GM21825 (cell line): ENCODE measurements around the gene BANF1.

ENCODE experiments used
- ATAC-seq: cut with Tn5 transposase; IDR thresholded peaks from one replicate; pipeline ENCODE4 v1.9.1; 2021; ENCODE audit warnings: mild to moderate bottlenecking, moderate library complexity; ENCODE audit not compliant: unreplicated experiment

BANF1 gene

DNA sequence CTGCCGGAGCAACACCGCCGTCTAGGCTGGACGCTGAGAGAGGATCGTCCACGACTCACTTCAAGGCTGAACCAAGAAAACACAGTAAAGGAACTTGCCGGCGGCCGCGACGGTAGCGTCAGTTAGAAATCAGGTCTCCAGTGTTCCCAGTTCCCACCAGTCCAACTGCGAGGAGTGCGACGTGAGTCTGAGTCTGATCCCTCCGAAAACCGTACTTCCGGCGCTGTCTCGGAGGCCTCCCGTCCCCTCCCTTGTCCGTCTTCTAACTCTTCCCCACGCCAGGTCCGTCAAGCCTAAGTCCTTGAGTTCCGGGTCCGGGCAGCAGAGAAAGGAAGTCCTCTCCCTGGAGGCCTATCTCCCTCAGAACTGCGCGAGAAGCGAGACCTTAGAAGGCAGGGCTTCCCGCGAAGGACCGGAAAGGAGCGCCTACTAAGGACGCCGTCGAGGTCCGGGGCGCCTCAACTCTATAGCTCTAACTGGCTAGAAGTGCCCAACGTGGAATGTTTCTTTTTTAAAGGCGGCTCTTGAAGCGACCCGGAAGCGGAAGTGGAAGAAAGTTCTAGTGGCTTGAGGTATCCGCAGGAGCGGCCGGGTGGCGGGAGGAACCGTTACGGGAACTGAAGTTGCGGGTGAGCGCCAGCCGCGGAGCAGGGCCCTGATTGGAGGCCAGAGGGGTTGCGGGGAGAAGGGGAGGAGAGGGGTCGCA is at the start of gene BANF1, which contains the start of gene EIF1AD:
Gene BANF1 (plus strand): TSS at position 562 of the 706 bp plus-strand sequence. CDS start 748 bp downstream, outside the sequence.
Gene EIF1AD (minus strand): TSS at position 216 of the 706 bp plus-strand sequence. CDS start 1,768 bp downstream, outside the sequence.
- ATAC-seq: peak; percentile 72

DNA sequence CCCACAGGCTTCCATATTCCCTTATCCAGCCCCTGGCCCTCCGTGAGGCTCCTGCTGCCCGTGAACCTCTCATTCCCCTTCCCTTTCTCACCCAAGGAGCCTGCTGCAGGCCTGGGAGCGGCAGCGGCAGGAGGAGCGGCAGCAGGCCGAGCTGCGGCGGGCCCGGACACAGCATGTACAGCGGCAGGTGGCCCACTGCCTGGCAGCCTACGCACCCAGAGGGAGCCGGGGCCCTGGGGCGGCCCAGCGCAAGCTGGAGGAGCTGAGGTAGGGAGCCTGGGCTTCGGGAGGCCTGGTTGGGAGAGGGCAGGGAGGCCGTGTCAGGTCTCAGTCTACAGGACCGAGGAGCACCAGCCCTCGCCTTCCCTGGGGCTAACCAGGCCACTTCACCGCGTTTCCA is 48.8 kb upstream of the BANF1 start:
- no peak for ATAC-seq

GRCh38 chr11:65954771-65955170 is 47.5 kb upstream of the BANF1 start:
- ATAC-seq: no peak

DNA sequence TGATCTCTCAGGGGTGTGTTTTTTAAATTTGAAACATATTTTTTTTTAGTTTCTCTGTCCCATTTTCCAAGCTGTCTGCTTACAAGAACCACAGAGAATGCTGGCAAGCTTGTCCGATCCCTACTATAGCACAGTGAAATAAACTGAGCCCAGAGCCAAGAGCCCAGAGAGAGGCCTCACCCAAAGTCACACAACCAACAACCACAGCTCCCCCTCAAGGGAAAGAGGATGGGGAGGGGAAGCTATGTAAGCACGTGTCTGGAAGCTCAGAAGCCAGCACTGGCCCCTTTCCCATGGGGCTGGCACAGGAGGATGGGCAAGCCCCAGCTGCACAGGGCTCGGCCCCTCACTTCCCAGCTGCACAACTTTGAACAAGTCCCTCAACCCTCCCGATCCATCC is 44.0 kb upstream of the BANF1 start:
- ATAC-seq: no peak

DNA sequence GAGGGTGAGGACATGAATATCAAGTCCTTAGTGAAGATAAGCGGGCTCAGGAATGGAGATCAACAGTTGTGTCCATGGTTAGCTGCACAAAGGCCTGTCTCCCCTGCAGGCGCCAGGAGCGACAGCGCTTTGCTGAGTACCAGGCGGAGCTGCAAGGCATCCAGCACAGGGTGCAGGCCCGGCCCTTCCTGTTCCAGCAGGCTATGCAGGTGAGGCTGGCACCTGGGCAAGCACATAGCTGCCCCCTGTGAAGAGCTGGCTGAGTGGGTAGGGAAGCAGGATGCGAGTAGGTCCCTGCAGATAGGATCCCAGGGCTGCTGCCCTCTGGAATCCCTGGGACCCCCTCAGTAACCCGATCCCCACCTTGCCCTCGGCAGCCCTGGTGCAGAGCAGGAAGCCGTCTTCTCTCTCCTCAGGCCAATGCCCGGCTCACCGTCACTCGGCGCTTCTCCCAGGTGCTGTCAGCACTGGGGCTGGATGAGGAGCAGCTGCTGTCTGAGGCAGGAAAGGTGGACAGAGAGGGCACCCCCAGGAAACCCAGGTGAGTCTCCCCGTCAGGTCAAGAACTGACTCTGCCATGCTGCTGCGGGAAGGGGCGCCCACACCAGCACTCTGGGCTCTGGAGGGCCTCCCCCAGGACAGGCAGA is 43.4 kb upstream of the BANF1 start:
- ATAC-seq: no peak

DNA sequence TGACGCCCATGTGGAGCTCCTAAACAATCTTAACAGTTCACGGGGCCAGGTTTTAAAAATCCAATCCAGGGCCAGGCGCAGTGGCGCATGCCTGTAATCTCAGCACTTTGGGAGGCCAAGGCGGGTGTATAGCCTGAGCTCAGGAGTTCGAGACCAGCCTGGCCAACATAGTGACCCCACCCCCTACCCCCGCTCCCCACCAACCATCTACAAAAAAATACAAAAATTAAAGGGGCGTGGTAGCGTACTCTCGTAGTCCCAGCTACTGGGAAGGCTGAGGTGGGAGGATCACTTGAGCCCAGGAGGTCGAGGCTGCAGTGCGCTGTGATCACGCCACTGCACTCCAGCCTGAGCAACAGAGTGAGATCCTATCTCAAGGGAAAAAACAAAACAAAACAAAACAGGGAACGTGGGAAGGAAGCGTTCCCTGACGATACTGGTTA is 41.5 kb upstream of the BANF1 start:
- no peak for ATAC-seq

GRCh38 chr11:65961267-65962140 is 40.8 kb upstream of the BANF1 start, which contains the start of gene SART1:
Gene SART1 (plus strand): TSS chr11:65961734. CDS start chr11:65961781, 47 bp downstream.
- ATAC-seq: peak; percentile 83

DNA sequence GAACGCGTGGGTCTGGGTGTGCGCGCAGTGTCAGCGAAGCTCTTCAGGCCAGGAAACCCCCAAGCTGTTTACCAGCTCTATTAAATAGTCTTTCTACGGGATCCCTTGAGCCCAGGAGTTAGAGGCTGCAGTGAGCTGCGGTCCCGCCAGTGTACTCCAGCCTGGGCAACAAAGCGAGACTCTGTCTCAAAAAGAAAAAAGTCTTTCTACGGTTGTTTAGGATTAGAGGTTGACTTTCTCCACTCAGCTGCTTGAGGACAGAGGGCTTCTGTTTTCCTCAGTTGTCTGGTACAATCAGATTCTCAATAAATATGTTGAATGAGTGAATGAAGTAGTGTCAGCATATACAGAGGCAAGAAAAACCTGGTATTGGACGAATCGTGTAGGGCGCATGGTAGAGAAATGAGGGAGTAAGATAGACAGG is 40.1 kb upstream of the BANF1 start:
- no peak for ATAC-seq

DNA sequence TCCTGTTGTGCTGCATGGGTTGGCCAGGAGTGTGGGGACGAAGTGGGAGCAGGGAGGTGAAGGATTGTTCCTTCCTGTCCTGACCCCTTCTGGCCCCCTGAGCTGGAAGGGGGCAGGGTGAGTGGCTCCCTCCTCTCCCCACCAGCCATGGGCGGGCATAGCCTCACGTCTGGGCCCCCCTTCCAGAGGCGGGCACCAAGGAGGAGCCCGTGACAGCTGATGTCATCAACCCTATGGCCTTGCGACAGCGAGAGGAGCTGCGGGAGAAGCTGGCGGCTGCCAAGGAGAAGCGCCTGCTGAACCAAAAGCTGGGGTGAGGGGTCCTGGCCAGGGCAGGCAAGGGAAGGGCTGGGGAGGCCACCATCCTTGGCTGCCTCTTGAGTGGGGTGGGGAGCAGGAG is 37.4 kb upstream of the BANF1 start:
- no peak for ATAC-seq

- no peak for ATAC-seq
Observed at GRCh38 chr11:65965986-65966762, 36.1 kb upstream of the BANF1 start.

- no peak for ATAC-seq
Observed at GRCh38 chr11:65967329-65967934, 34.9 kb upstream of the BANF1 start.

- no peak for ATAC-seq
Observed at GRCh38 chr11:65968600-65969482, 33.5 kb upstream of the BANF1 start.

GRCh38 chr11:65972116-65972515 is 30.2 kb upstream of the BANF1 start:
- ATAC-seq: no peak

DNA sequence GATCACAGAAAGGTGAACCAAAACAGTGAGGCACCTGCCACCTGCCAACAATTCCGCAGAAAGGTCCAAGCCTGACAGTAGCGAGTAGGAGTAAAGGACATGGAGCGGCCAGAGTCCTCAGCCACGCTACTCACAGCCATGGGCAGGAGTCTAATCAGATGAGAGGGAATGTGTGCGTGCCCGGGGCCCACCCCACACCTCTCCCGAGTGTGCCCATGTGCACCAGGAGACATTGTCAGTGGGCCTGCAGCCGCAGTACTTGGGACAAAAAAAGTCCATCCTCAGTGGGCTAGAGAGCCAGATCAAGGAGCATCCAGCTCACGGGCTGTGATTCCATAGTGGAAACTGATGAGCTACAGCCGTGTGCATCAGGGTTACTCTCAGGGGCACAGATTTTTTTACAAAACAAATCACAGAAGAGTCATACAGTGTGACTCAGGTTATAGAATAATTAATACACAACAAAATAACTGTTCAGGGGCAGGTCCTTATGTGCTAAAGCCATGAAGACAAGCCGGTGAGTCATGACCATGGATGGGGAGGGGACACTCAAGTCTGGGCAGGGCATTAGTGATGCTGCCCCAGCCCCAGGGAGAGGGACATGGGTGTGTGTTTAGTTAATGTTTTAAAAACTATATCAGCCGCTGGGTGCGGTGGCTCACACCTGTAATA is 28.7 kb upstream of the BANF1 start:
- ATAC-seq: no peak

DNA sequence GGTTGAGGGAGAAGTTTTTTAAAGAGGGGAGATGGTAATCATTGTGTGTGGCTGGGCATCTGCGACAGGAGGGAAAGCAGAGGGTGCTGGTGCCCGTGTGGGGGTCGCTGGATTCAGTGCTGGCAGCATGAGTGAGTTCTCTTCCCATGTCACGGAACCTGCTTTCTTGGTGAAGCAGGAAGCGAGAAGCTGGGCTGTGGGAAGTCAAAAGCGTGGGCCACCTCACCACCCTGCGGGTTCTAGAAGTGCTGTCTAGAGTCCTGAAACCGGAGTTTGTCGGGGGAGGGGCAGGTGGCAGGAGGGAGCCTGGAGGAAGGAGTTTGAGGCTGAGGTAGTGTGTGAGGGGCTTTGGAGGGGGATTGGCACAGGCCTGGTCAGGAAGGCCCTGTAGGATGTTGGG is 26.5 kb upstream of the BANF1 start:
- ATAC-seq: no peak

- ATAC-seq: no peak
Observed at GRCh38 chr11:65976216-65977176, 25.8 kb upstream of the BANF1 start.

DNA sequence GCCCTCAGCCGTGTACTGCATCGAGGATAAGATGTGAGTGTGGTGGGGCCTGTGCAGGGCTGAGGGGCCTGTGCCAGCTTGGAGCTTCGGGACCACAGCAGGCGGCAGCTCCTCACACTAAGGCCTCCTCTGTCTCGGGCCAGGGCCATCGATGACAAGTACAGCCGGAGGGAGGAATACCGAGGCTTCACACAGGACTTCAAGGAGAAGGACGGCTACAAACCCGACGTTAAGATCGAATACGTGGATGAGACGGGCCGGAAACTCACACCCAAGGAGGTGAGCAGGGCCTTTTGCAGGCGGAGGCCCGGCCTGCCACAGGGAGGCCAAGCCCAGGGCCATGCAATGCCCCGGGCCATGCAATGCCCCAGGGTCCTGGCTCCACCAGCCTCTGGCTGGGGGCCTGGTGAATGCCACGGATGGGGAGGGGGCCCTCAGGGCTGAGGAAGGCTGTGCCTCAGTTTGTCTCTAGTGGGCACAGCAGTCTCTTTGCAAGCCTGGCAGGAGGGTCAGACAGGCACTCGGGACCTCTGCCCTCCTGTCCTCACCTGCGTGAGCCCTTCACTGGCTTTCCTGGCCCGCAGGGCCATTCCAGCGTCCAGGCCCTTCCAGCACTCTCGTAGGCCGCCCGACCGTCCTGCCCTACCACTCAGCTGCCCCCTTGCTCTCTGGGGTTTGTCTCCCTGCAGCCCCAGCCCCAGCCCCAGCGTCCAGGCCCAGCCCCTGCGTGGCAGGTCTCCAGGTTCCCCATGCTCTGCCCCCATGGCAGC is 24.5 kb upstream of the BANF1 start:
- no peak for ATAC-seq
